GM23338 (cell line): ENCODE results near the gene MKNK2. TPM values are rescaled to one million over a fixed set of nuclear protein-coding genes. Genes with fewer than 3 reads are reported as not detected.
"Not testable (repeated sequence)": the region's sequence is repeated elsewhere in the genome, so short reads cannot be mapped to it uniquely, and the experiment has no call there.

Experiments used
- ATAC-seq: fragments of 200-7000 bp; cut with Tn5 transposase; 3 replicates; pipeline ENCODE4 v1.9.1; 2020
- DNase-seq: peaks from one replicate; pipeline ENCODE4 v3.0.0-alpha.2; 2015; ENCODE audit warnings: low spot score
- H2AFZ ChIP-seq: fragments of 200-600 bp; sonication (generic); 2 replicates; pipeline ENCODE4 v1.8.0; 2016; ENCODE audit warnings: antibody characterized with exemption, mild to moderate bottlenecking, moderate library complexity
- H3F3A ChIP-seq: fragments of 200-600 bp; sonication (generic); replicated peaks from 2 replicates; pipeline ENCODE4 v1.8.0; 2017; ENCODE audit warnings: antibody characterized with exemption, mixed run types, low read depth
- H3K27ac ChIP-seq: fragments of 200-600 bp; sonication (generic); 2 replicates; pipeline ENCODE4 v1.6.1; 2016; ENCODE audit warnings: low read depth
- H3K27me3 ChIP-seq: fragments of 200-600 bp; sonication (generic); 2 replicates; pipeline ENCODE4 v1.8.0; 2016; ENCODE audit warnings: mild to moderate bottlenecking, mixed run types, moderate library complexity; ENCODE audit not compliant: insufficient read depth
- H3K36me3 ChIP-seq: fragments of 200-600 bp; sonication (generic); 2 replicates; pipeline ENCODE4 v1.8.0; 2016; ENCODE audit warnings: mild to moderate bottlenecking; ENCODE audit not compliant: insufficient read depth
- H3K4me1 ChIP-seq: fragments of 200-600 bp; sonication (generic); 2 replicates; pipeline ENCODE4 v1.8.0; 2016; ENCODE audit warnings: mild to moderate bottlenecking, moderate library complexity; ENCODE audit not compliant: insufficient read depth
- H3K4me2 ChIP-seq: fragments of 200-600 bp; sonication (generic); 2 replicates; pipeline ENCODE4 v1.7.1; 2017; ENCODE audit warnings: mixed run types
- H3K4me3 ChIP-seq: fragments of 200-600 bp; sonication (generic); 2 replicates; pipeline ENCODE4 v1.6.1; 2016; ENCODE audit warnings: mixed run types
- H3K79me2 ChIP-seq: fragments of 200-600 bp; sonication (generic); replicated peaks from 2 replicates; pipeline ENCODE4 v1.8.0; 2017; ENCODE audit warnings: mild to moderate bottlenecking; ENCODE audit not compliant: insufficient read depth
- H3K9me2 ChIP-seq: fragments of 200-600 bp; sonication (generic); 2 replicates; pipeline ENCODE4 v1.8.0; 2017; ENCODE audit not compliant: insufficient read depth
- H4K20me1 ChIP-seq: fragments of 200-600 bp; sonication (generic); replicated peaks from 2 replicates; pipeline ENCODE4 v1.8.0; 2017; ENCODE audit warnings: mild to moderate bottlenecking; ENCODE audit not compliant: insufficient read depth
- H3K27ac Mint-ChIP-seq: 2 replicates; pipeline ENCODE4 v1.8.0; 2020; ENCODE audit warnings: inconsistent platforms, mild to moderate bottlenecking, moderate library complexity, mixed read lengths
- H3K27me3 Mint-ChIP-seq: 3 replicates; pipeline ENCODE4 v1.8.0; 2022; ENCODE audit warnings: low read depth, mild to moderate bottlenecking, moderate library complexity, mixed read lengths, inconsistent platforms; ENCODE audit not compliant: insufficient read depth, poor library complexity
- H3K36me3 Mint-ChIP-seq: 3 replicates; pipeline ENCODE4 v1.8.0; 2021; ENCODE audit warnings: low read depth, mild to moderate bottlenecking, inconsistent platforms, moderate library complexity, mixed read lengths
- H3K4me1 Mint-ChIP-seq: 3 replicates; pipeline ENCODE4 v1.8.0; 2020; ENCODE audit warnings: mild to moderate bottlenecking, inconsistent platforms, mixed read lengths
- H3K4me3 Mint-ChIP-seq: 3 replicates; pipeline ENCODE4 v1.8.0; 2021; ENCODE audit warnings: moderate library complexity, mild to moderate bottlenecking, inconsistent platforms, mixed read lengths
- H3K9me3 Mint-ChIP-seq: 3 replicates; pipeline ENCODE4 v1.8.0; 2020; ENCODE audit warnings: moderate library complexity, mild to moderate bottlenecking, inconsistent platforms, mixed read lengths
- EZH2phosphoT487 ChIP-seq: fragments of 200-600 bp; sonication (generic); IDR thresholded peaks from one replicate; pipeline ENCODE4 v1.8.1; 2018; ENCODE audit warnings: antibody characterized with exemption; ENCODE audit not compliant: unreplicated experiment
- JUNB ChIP-seq: IDR thresholded peaks from one replicate; pipeline ENCODE4 v1.6.1; 2016; ENCODE audit warnings: antibody characterized with exemption; ENCODE audit not compliant: unreplicated experiment
- NANOG ChIP-seq: IDR thresholded peaks from 2 replicates; pipeline ENCODE4 v1.6.1; 2016; ENCODE audit warnings: antibody characterized with exemption, borderline replicate concordance
- POLR2AphosphoS5 ChIP-seq: IDR thresholded peaks from 2 replicates; pipeline ENCODE4 v1.6.1; 2016; ENCODE audit warnings: antibody characterized with exemption, low read depth
- STAT1 ChIP-seq: IDR thresholded peaks from one replicate; pipeline ENCODE4 v1.6.1; 2016; ENCODE audit warnings: antibody characterized with exemption; ENCODE audit not compliant: unreplicated experiment
- ZNF462 ChIP-seq: fragments of 250-450 bp; sonication (Bioruptor Pico); IDR thresholded peaks from 2 replicates; pipeline ENCODE4 v1.5.0; 2020; ENCODE audit warnings: mild to moderate bottlenecking, moderate library complexity
- polyA plus RNA-seq: library from polyadenylated mRNA; unstranded; fragments of >200 nt; fragmentation: Nextera tagmentation; extraction: Ambion mirVana; gene quantifications from 2 replicates; pipeline ENCODE4 v1.2.1, GENCODE V29; 2016
- total RNA-seq: library from RNA; depleted of rRNA; stranded (reverse); fragments of >200 nt; shearing (Covaris generic); gene quantifications from 2 replicates; pipeline ENCODE4 v1.2.3, GENCODE V29; 2014

MKNK2 gene
- total and polyA plus RNA-seq, 2 experiments from 2014 or later: 71.0 to 159 TPM

GRCh38 chr19:1990230-1991017, 60.6 kb downstream of the MKNK2 start (continued):
- no peak for TF ChIP-seq ZNF462 (CRISPR knock-in tag)
- no peak for TF ChIP-seq STAT1
- TF ChIP-seq NANOG: no peak

GRCh38 chr19:1989513-1990229, 61.4 kb downstream of the MKNK2 start:
- Mint-ChIP-seq H3K9me3 (no peaks in the 10 kb centered on the region), H3K27ac (no peak overlapping the region), H3K27me3 (peaks cover 18% of the 10 kb centered on the region), H3K4me1 (no peaks in the 10 kb centered on the region), H3K4me3 (no peak overlapping the region), H3K36me3 (peaks cover 35% of the 10 kb centered on the region; the same call in 2 of the 3 replicates)
- no peaks in the 10 kb centered on the region for H3K4me1 ChIP-seq
- DNase-seq (no peak), ATAC-seq (no peak)
- H3K9me2 ChIP-seq: no peaks in the 10 kb centered on the region
- H3K27me3 ChIP-seq: no peaks in the 10 kb centered on the region
- H2AFZ ChIP-seq: no peak overlapping the region
- no peaks in the 10 kb centered on the region for H3K79me2 ChIP-seq
- peaks cover 33% of the 10 kb centered on the region; the same call in 1 of the 2 replicates for H3F3A ChIP-seq
- H3K4me3 ChIP-seq: no peak overlapping the region
- no peak overlapping the region for H3K27ac ChIP-seq
- no peak overlapping the region for H3K4me2 ChIP-seq
- no peaks in the 10 kb centered on the region for H3K36me3 ChIP-seq
- TF ChIP-seq POLR2AphosphoS5 (0 out of 2 replicates have a peak, but pooled peaks have one; percentile 26), STAT1 (no peak), EZH2phosphoT487 (no peak), JUNB (no peak)
- H4K20me1 ChIP-seq: peaks cover 7% of the 10 kb centered on the region; the same call in 1 of the 2 replicates

GRCh38 chr19:1988464-1988863, 62.6 kb downstream of the MKNK2 start:
- H3K79me2 ChIP-seq, H3K4me1 Mint-ChIP-seq, H3K27me3 ChIP-seq, DNase-seq, ATAC-seq, H3K9me2 ChIP-seq, H3K36me3 ChIP-seq, H3K4me3 Mint-ChIP-seq, H4K20me1 ChIP-seq, H3K9me3 Mint-ChIP-seq, H3K27ac Mint-ChIP-seq, H3K4me3 ChIP-seq, H3K4me1 ChIP-seq, H2AFZ ChIP-seq, H3K4me2 ChIP-seq: not testable (repeated sequence)
- H3K27me3 Mint-ChIP-seq: peaks cover 18% of the 10 kb centered on the region
- peaks cover 39% of the 10 kb centered on the region; the same call in 2 of the 3 replicates for H3K36me3 Mint-ChIP-seq
- peaks cover 36% of the 10 kb centered on the region; the same call in 1 of the 2 replicates for H3F3A ChIP-seq
- H3K27ac ChIP-seq: peak overlapping the region; percentile 59; the same call in 1 of the 2 replicates
